Natural killer cell (primary cell): ENCODE results near the gene CD99L2. TPM values are rescaled to one million over a fixed set of nuclear protein-coding genes. Genes with fewer than 3 reads are reported as not detected.

Source experiments
- ATAC-seq, 3 donors: fragments of 150-1000 bp in 2 of 3; fragments of 200-7000 bp in 1 of 3; cut with Tn5 transposase; 1 replicate in 1 of 3; 2 replicates in 2 of 3; pipeline ENCODE4 v1.10.0; 2021; ENCODE audit warnings: mild to moderate bottlenecking in 2 of 3, moderate library complexity in 2 of 3
- DNase-seq, 2 donors: peaks; one replicate each; pipeline versions ENCODE4 v3.0.0 to v3.0.0-alpha.2; 2013 to 2021; ENCODE audit warnings: mixed read lengths in 1 of 2
- H3K27ac ChIP-seq: one replicate; pipeline ENCODE4 v1.5.1; 2013; ENCODE audit warnings: mild to moderate bottlenecking, low read length
- H3K27me3 ChIP-seq: one replicate; pipeline ENCODE4 v1.6.1; 2013; ENCODE audit warnings: low read length; ENCODE audit not compliant: control insufficient read depth, insufficient read depth
- H3K36me3 ChIP-seq: one replicate; pipeline ENCODE4 v1.6.1; 2013; ENCODE audit warnings: low read length; ENCODE audit not compliant: control insufficient read depth, insufficient read depth
- H3K4me1 ChIP-seq: one replicate; pipeline ENCODE4 v1.6.1; 2013; ENCODE audit warnings: low read length; ENCODE audit not compliant: control insufficient read depth, insufficient read depth
- H3K4me3 ChIP-seq: one replicate; pipeline ENCODE4 v1.5.1; 2013; ENCODE audit warnings: low read length
- H3K9me3 ChIP-seq: one replicate; pipeline ENCODE4 v1.6.1; 2013; ENCODE audit warnings: low read length; ENCODE audit not compliant: control insufficient read depth, insufficient read depth
- H3K27ac Mint-ChIP-seq, 2 donors: one replicate each; pipeline ENCODE4 v1.8.0; 2022; ENCODE audit warnings: mild to moderate bottlenecking in 2 of 2, mixed read lengths in 2 of 2, moderate library complexity in 1 of 2
- H3K27me3 Mint-ChIP-seq, 2 donors: one replicate each; pipeline ENCODE4 v1.8.0; 2022; ENCODE audit warnings: low read depth in 2 of 2, mixed read lengths in 2 of 2
- H3K36me3 Mint-ChIP-seq: one replicate; pipeline ENCODE4 v1.8.0; 2022; ENCODE audit warnings: mixed read lengths
- H3K4me1 Mint-ChIP-seq, 2 donors: one replicate each; pipeline ENCODE4 v1.8.0; 2022; ENCODE audit warnings: mixed read lengths in 2 of 2
- H3K4me3 Mint-ChIP-seq: one replicate; pipeline ENCODE4 v1.8.0; 2022; ENCODE audit warnings: mild to moderate bottlenecking, moderate library complexity, mixed read lengths
- H3K9me3 Mint-ChIP-seq, 2 donors: one replicate each; pipeline ENCODE4 v1.8.0; 2022; ENCODE audit warnings: mixed read lengths in 2 of 2
- WGBS: methylation state at CpG from one replicate; pipeline ENCODE4 v1.1.7; 2013; ENCODE audit warnings: missing lambda C conversion rate; ENCODE audit not compliant: insufficient coverage; 5-methylcytosine and 5-hydroxymethylcytosine counted together
- intact Hi-C: fragments of 100-400 bp; cut with micrococcal nuclease; formaldehyde crosslinking; loops from one replicate; pipeline ENCODE4 v1.14.2; 2022
- total RNA-seq, 4 donors: library from RNA; stranded (reverse); fragments of 120-200 nt in 1 of 4; gene quantifications; one replicate each; pipeline versions ENCODE4 v1.2.3 to v1.2.4, GENCODE V29; 2013 to 2022
- TF ChIP-seq, protein P1 (sequence below): fragments of 200-600 bp; IDR thresholded peaks from one replicate; pipeline ENCODE4 v1.8.0; 2022; ENCODE audit warnings: antibody characterized with exemption

CD99L2 gene
- total RNA-seq, 3 donors from 2014 or later (not counting 1 experiment from before 2014, with no cell fraction given) = 13.1 to 18.0 (median 15.7) TPM

DNA sequence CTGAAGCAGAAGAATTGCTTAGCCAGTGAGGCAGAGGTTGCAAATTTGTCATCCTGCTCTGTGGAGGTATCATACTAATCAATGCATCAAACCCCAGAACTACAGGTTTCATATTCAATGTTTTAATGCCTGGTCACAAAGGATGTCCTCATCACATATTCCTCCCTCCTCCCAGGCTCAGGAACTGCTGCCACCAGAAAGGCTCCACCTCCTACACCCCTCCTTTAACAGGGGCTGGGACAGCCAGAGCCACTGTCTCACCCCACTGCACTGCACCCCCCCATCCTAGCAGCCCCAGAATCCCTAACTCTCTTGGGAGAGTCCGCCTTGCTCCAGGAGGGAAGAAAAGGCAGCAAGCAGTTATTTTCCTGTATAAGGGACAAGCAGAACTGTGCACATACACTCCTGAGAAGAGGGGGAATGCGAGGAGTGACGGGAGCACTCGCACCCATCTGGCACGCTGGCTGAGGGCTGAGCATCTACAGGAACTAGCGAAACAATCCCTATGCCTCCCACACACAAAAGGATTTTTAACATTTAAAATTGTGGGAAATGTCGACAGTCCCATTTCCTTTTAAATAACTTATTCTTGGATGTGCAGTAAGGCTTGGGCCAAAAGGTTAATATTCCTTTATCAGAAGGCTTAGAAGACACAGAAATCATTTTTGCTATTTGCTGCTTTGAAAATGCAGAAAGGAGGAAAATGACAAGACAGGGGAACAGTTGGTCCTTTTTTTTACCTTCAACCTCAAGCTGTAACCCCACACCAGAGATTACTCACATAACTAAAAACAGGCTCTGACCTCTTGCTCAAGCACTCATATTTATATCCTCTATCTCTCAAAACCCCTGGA is 27.8 kb downstream of the CD99L2 start:
- TF ChIP-seq, protein P1, sequence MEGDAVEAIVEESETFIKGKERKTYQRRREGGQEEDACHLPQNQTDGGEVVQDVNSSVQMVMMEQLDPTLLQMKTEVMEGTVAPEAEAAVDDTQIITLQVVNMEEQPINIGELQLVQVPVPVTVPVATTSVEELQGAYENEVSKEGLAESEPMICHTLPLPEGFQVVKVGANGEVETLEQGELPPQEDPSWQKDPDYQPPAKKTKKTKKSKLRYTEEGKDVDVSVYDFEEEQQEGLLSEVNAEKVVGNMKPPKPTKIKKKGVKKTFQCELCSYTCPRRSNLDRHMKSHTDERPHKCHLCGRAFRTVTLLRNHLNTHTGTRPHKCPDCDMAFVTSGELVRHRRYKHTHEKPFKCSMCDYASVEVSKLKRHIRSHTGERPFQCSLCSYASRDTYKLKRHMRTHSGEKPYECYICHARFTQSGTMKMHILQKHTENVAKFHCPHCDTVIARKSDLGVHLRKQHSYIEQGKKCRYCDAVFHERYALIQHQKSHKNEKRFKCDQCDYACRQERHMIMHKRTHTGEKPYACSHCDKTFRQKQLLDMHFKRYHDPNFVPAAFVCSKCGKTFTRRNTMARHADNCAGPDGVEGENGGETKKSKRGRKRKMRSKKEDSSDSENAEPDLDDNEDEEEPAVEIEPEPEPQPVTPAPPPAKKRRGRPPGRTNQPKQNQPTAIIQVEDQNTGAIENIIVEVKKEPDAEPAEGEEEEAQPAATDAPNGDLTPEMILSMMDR = no peak
- peaks cover 0 to 27% of the 10 kb centered on the region in 2 donors for H3K4me1 Mint-ChIP-seq
- no peaks in the 10 kb centered on the region for H3K27me3 Mint-ChIP-seq
- ATAC-seq = no peak
- H3K27ac ChIP-seq = no peak overlapping the region
- intact Hi-C loops = no loop called here
- H3K9me3 Mint-ChIP-seq = no peaks in the 10 kb centered on the region
- WGBS = no CpG with 5 or more reads among the region's 7 CpGs
- H3K4me1 ChIP-seq = no peaks in the 10 kb centered on the region
- H3K9me3 ChIP-seq = no peaks in the 10 kb centered on the region
- no peak overlapping the region for H3K4me3 ChIP-seq
- H3K27ac Mint-ChIP-seq = no peak overlapping the region
- no peak for DNase-seq
- H3K36me3 ChIP-seq = no peaks in the 10 kb centered on the region
- H3K36me3 Mint-ChIP-seq = no peaks in the 10 kb centered on the region
- no peaks in the 10 kb centered on the region for H3K27me3 ChIP-seq
- no peak overlapping the region for H3K4me3 Mint-ChIP-seq

DNA sequence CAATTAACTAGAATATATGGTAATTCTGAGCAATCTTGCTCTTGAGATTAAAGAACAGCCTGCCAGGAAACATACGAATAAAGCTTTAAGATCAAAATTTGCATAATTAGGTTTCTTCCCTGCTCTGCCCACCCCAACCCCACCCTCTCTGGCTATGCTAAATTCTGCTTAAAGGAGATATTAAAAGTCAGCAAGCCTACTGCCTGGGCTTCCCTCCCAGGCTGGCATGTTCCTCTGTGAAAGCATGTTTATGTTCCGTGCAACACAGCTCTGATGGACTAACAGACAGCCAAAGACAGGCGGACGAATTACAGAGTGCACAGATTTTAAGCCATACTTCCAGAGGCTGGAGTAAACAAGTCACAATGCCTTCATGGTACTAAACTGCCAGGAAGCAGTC is 28.4 kb downstream of the CD99L2 start:
- H3K27me3 Mint-ChIP-seq = no peaks in the 10 kb centered on the region
- no peaks in the 10 kb centered on the region for H3K36me3 Mint-ChIP-seq
- Histone ChIP-seq H3K4me3 (no peak overlapping the region), H3K27ac (no peak overlapping the region), H3K27me3 (no peaks in the 10 kb centered on the region), H3K9me3 (no peaks in the 10 kb centered on the region), H3K4me1 (no peaks in the 10 kb centered on the region), H3K36me3 (no peaks in the 10 kb centered on the region)
- 94% methylated on average over 3 of the region's 4 CpGs for WGBS
- intact Hi-C loops = no loop called here
- ATAC-seq = no peak
- no peaks in the 10 kb centered on the region for H3K9me3 Mint-ChIP-seq
- H3K4me1 Mint-ChIP-seq = peaks cover 0 to 21% of the 10 kb centered on the region in 2 donors
- H3K4me3 Mint-ChIP-seq = no peak overlapping the region
- DNase-seq = no peak
- TF ChIP-seq, protein P1 = no peak
- no peak overlapping the region for H3K27ac Mint-ChIP-seq

DNA sequence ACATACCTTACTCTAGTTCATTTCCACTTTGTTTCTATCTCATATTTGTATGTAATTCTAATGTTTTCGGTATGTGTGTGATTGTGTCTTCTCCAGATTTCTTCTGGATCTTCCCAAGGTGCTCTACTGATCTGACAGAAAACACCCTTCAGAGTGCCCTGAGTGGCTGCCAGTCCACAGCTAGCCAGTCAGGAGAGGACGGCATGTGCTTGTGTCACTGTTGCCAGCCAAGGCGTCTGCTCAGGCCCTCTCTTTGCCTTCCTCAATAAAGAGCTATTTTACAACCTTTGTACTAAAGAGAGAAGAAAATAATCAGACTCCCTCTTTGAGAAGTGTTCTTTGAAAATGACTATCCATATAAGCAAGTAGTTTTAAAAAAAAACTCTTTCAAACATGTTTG is 29.0 kb downstream of the CD99L2 start:
- Histone ChIP-seq H3K9me3 (no peaks in the 10 kb centered on the region), H3K4me3 (no peak overlapping the region), H3K36me3 (no peaks in the 10 kb centered on the region), H3K4me1 (no peaks in the 10 kb centered on the region), H3K27me3 (no peaks in the 10 kb centered on the region), H3K27ac (no peak overlapping the region)
- Mint-ChIP-seq H3K9me3 (no peaks in the 10 kb centered on the region), H3K4me3 (no peak overlapping the region), H3K36me3 (no peaks in the 10 kb centered on the region), H3K4me1 (peaks cover 0 to 16% of the 10 kb centered on the region in 2 donors), H3K27ac (no peak overlapping the region), H3K27me3 (no peaks in the 10 kb centered on the region)
- intact Hi-C loops = no loop called here
- DNase-seq (no peak), ATAC-seq (no peak)
- TF ChIP-seq, protein P1 = no peak
- WGBS = 83% methylated on average over 1 of the region's 3 CpGs
